OCI-LY3 (cell line): ENCODE results near the gene ADAMTSL5.
"Not testable (repeated sequence)": the region's sequence is repeated elsewhere in the genome, so short reads cannot be mapped to it uniquely, and the experiment has no call there.

Experiments
- H2AFZ ChIP-seq: fragments of 200-600, 300-600 bp; shearing (Covaris generic); 2 replicates; pipeline ENCODE4 v1.6.0; 2014; ENCODE audit warnings: antibody characterized with exemption, low read depth, low read length
- H3K27ac ChIP-seq: fragments of 200-600, 300-600 bp; sonication (generic); 2 replicates; pipeline ENCODE4 v1.5.1; 2014; ENCODE audit warnings: mild to moderate bottlenecking, low read length, moderate library complexity, mixed read lengths
- H3K27me3 ChIP-seq: fragments of 200-600, 300-600 bp; sonication (generic); 2 replicates; pipeline ENCODE4 v1.6.1; 2014; ENCODE audit warnings: low read depth, low read length, mixed read lengths
- H3K36me3 ChIP-seq: fragments of 200-600, 300-600 bp; sonication (generic); replicated peaks from 2 replicates; pipeline ENCODE3; 2014; ENCODE audit warnings: low read depth, low read length, mixed read lengths
- H3K4me1 ChIP-seq: fragments of 300-600, 200-600 bp; sonication (generic); 2 replicates; pipeline ENCODE4 v1.6.1; 2014; ENCODE audit warnings: low read length, mixed read lengths
- H3K4me2 ChIP-seq: fragments of 200-600, 300-600 bp; sonication (generic); 2 replicates; pipeline ENCODE4 v1.6.1; 2014; ENCODE audit warnings: low read length, mixed read lengths
- H3K4me3 ChIP-seq: fragments of 300-600, 200-600 bp; sonication (generic); 2 replicates; pipeline ENCODE4 v1.5.1; 2014; ENCODE audit warnings: antibody characterized with exemption, mild to moderate bottlenecking, low read length, moderate library complexity
- H3K79me2 ChIP-seq: fragments of 300-600, 200-600 bp; shearing (Covaris generic); 2 replicates; pipeline ENCODE4 v1.6.1; 2014; ENCODE audit warnings: mild to moderate bottlenecking, low read length, mixed read lengths
- H3K9ac ChIP-seq: fragments of 300-600, 200-600 bp; shearing (Covaris generic); 2 replicates; pipeline ENCODE4 v1.6.0; 2014; ENCODE audit warnings: mild to moderate bottlenecking, low read length, moderate library complexity
- H3K9me3 ChIP-seq: fragments of 200-600, 300-600 bp; shearing (Covaris generic); 2 replicates; pipeline ENCODE4 v1.6.1; 2014; ENCODE audit warnings: low read length, mixed read lengths; ENCODE audit not compliant: insufficient read depth
- H4K20me1 ChIP-seq: fragments of 200-600, 300-600 bp; sonication (generic); 2 replicates; pipeline ENCODE4 v1.6.1; 2016; ENCODE audit warnings: low read length, mixed read lengths; ENCODE audit not compliant: insufficient read depth
- EZH2phosphoT487 ChIP-seq: fragments of 200-600 bp; shearing (Covaris generic); IDR thresholded peaks from 2 replicates; pipeline ENCODE4 v1.6.1; 2018; ENCODE audit warnings: antibody characterized with exemption, mixed run types, low read depth
- TF ChIP-seq, protein P1 (sequence below): fragments of 200-600, 300-600 bp; sonication (generic); IDR thresholded peaks from 2 replicates; pipeline ENCODE4 v1.5.1; 2014; ENCODE audit warnings: antibody characterized with exemption, low read length, low read depth

Gene ADAMTSL5

DNA sequence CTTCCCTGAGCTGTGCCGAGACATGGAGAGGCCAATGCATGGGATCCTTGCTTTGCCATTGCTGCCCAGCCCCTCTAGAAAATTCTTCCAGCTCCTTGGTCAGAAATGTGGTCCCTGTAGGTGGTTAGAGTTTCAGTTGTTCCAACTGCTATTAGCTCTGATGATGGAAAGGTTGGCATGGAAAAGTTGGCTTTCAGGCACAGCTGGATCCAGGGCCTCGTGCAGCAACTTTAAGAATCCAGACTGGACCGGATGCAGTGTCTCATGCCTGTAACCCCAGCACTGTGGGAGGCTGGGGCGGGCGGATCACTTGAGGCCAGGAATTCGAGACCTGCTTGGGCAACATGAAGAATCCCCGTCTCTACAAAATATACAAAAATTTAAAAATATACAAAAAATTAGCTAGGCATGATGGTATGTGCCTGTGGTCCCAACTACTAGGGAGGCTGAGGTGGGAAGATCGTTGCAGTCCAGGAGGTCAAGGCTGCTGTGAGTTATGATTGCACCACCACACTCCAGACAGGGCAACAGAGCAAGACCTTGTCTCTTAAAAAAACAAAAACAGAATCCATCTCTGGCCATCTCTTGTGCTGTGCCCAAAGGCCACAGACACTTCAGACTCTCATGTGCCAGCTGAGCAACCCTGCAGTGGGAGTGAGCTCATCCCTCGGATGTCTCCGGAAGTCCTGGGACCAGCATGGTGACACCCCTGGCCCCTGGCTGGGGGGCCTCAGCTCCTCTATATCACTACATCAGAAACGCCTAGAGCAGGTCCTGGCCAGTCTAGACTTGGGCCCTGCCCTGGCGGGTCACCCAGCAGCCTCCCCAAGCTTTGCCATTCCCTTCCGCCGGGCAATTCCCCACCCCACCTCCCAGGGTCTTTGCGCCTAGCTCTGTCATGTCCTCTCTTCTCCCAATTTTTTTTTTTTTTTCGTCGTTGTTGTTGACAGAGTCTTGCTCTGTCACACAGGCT lies 38.5 kb upstream of the ADAMTSL5 start:
- Histone ChIP-seq H4K20me1 (no peaks in the 10 kb centered on the region), H3K9ac (no peak overlapping the region), H3K27me3 (peaks cover 3% of the 10 kb centered on the region; the same call in 1 of the 2 replicates), H3K4me2 (no peak overlapping the region), H3K27ac (no peak overlapping the region), H3K36me3 (no peaks in the 10 kb centered on the region), H3K4me1 (peaks cover 12% of the 10 kb centered on the region), H2AFZ (no peak overlapping the region), H3K79me2 (no peaks in the 10 kb centered on the region), H3K9me3 (no peaks in the 10 kb centered on the region), H3K4me3 (no peak overlapping the region)
- TF ChIP-seq, protein P1, sequence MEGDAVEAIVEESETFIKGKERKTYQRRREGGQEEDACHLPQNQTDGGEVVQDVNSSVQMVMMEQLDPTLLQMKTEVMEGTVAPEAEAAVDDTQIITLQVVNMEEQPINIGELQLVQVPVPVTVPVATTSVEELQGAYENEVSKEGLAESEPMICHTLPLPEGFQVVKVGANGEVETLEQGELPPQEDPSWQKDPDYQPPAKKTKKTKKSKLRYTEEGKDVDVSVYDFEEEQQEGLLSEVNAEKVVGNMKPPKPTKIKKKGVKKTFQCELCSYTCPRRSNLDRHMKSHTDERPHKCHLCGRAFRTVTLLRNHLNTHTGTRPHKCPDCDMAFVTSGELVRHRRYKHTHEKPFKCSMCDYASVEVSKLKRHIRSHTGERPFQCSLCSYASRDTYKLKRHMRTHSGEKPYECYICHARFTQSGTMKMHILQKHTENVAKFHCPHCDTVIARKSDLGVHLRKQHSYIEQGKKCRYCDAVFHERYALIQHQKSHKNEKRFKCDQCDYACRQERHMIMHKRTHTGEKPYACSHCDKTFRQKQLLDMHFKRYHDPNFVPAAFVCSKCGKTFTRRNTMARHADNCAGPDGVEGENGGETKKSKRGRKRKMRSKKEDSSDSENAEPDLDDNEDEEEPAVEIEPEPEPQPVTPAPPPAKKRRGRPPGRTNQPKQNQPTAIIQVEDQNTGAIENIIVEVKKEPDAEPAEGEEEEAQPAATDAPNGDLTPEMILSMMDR: no peak
- TF ChIP-seq EZH2phosphoT487: no peak

DNA sequence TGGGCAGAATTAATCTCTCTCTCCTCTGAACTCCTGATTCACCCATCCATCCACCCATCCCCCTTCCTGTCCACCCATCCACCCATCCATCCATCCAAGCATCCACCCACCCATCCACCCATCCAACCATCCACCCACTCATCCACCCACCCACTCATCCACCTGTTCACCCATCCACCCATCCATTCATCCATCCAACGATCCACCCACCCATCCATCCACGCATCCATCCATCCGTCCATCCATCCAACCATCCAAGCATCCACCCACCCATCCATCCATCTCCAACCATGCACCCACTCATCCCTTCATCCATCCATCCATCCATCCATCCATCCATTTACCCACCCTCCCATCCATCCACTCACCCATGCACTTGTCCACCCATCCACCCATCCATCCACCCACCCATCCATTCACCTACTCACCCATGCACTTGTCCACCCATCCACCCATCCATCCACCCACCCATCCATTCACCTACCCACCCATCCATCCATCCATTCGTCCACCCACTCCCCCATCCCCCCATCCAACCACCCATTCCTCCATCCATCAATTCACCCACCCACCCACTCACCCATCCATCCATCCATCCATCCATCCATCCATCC lies 36.6 kb upstream of the ADAMTSL5 start:
- no peaks in the 10 kb centered on the region for H3K9me3 ChIP-seq
- H3K4me1 ChIP-seq: peaks cover 12% of the 10 kb centered on the region
- no peak overlapping the region for H3K27ac ChIP-seq
- H2AFZ ChIP-seq: no peak overlapping the region
- H3K79me2 ChIP-seq: no peaks in the 10 kb centered on the region
- no peaks in the 10 kb centered on the region for H4K20me1 ChIP-seq
- H3K9ac ChIP-seq: no peak overlapping the region
- no peak overlapping the region for H3K4me3 ChIP-seq
- H3K27me3 ChIP-seq: peaks cover 3% of the 10 kb centered on the region; the same call in 1 of the 2 replicates
- no peak overlapping the region for H3K4me2 ChIP-seq
- no peak for TF ChIP-seq EZH2phosphoT487
- TF ChIP-seq, protein P1: no peak
- no peaks in the 10 kb centered on the region for H3K36me3 ChIP-seq

DNA sequence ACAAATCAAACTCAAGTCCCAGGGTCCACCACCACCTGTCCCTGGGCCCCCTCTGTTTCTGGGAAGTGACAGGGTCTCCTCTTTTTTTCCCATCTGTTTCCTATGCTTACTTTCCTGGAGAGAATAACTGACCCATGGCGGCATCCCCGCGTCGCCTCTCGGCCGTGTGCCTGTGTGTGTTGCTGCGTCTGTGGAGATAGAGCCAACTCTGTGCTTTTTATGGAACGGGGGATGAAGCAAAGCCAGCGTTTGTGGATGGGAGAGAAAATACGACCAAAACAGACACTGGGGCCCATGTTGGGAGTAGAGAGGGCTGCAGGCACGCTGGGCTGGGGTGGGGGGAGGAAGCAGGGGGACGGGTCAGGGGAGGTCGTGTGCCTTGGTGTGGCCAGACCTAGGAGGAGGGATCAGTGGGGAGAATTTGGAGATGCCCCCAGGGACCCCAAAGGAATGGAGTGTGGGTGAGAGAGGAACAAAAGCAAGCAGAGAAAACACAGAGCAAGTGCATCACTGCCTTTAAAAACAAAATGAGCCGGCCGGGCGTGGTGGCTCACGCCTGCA lies 27.6 kb upstream of the ADAMTSL5 start:
- H3K27ac ChIP-seq: no peak overlapping the region
- no peak overlapping the region for H3K9ac ChIP-seq
- no peaks in the 10 kb centered on the region for H3K79me2 ChIP-seq
- no peaks in the 10 kb centered on the region for H4K20me1 ChIP-seq
- no peak for TF ChIP-seq EZH2phosphoT487
- TF ChIP-seq, protein P1: no peak
- peaks cover 5% of the 10 kb centered on the region for H3K27me3 ChIP-seq
- H3K9me3 ChIP-seq: no peaks in the 10 kb centered on the region
- no peak overlapping the region for H2AFZ ChIP-seq
- no peaks in the 10 kb centered on the region for H3K4me1 ChIP-seq
- H3K4me3 ChIP-seq: no peak overlapping the region
- no peak overlapping the region for H3K4me2 ChIP-seq
- no peaks in the 10 kb centered on the region for H3K36me3 ChIP-seq

DNA sequence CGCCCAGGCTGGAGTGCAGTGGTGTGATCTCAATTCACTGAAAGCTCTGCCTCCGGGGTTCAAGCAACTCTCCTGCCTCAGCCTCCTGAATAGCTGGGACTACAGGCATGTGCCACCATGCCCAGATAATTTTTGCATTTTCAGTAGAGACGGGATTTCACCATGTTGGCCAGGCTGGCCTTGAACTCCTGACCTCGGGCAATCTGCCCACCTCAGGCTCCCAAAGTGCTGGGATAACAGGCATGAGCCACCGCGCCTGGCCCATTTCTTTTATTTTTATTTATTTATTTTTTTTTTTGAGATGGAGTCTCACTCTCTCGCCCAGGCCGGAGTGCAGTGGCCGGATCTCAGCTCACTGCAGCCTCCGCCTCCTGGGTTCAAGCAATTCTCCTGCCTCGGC lies 26.9 kb upstream of the ADAMTSL5 start:
- not testable (repeated sequence) for H3K4me3 ChIP-seq, H3K4me1 ChIP-seq, H3K27ac ChIP-seq, H2AFZ ChIP-seq, H3K9me3 ChIP-seq, H3K27me3 ChIP-seq, H3K4me2 ChIP-seq, H3K79me2 ChIP-seq, H3K9ac ChIP-seq, H3K36me3 ChIP-seq, H4K20me1 ChIP-seq
